AG10803 (cell line): ENCODE measurements around the gene NXPH2.

Experiments used
- DNase-seq: peaks from one replicate; pipeline ENCODE4 v3.0.0; 2010; ENCODE audit warnings: low read depth
- H3K4me3 ChIP-seq: 2 replicates; pipeline ENCODE4 v1.5.1; 2011; ENCODE audit warnings: mild to moderate bottlenecking, low read length, control low read depth
- TF ChIP-seq, protein P1 (sequence below): conservative IDR thresholded peaks from 2 replicates; pipeline ENCODE4 v1.5.1; 2011; ENCODE audit warnings: mild to moderate bottlenecking, low read length, control low read depth, inconsistent platforms

Gene NXPH2

DNA sequence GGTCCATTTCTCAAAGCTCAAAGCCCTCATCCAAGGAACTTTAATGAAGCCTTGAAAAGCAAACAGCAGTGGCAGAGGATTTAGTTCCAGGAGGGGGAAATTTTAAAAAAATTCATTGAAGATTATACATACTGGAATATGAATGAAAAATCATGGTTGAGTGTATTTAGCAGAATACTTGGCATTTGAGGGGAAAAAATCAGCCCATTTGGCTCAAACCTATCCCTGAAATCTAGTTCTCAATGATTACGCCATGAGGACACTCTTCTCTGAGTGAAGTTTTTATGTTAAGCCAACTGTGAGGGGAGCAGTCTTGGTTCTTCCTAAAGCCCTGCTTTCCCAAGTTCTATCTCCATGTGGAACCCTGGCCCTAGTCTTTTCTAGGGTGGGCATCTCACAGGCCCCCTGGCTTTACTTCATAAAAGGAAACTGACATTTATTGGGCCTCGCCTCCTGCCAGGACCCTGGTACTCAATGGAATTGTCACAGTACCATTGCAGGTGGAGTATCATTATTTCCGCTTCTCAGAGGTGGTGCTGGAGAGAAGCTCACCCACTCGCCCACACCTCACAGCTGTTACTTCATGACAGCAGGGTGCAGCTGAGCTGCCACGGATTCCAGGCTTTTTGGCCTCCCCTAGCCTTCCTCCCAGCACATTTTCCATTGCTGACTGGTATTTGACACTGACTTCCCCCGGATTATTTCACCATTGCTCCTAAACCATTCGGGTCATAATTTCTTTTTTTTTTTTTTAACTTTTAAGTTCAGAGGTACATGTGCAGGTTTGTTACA is 56.8 kb downstream of the NXPH2 start:
- TF ChIP-seq, protein P1, sequence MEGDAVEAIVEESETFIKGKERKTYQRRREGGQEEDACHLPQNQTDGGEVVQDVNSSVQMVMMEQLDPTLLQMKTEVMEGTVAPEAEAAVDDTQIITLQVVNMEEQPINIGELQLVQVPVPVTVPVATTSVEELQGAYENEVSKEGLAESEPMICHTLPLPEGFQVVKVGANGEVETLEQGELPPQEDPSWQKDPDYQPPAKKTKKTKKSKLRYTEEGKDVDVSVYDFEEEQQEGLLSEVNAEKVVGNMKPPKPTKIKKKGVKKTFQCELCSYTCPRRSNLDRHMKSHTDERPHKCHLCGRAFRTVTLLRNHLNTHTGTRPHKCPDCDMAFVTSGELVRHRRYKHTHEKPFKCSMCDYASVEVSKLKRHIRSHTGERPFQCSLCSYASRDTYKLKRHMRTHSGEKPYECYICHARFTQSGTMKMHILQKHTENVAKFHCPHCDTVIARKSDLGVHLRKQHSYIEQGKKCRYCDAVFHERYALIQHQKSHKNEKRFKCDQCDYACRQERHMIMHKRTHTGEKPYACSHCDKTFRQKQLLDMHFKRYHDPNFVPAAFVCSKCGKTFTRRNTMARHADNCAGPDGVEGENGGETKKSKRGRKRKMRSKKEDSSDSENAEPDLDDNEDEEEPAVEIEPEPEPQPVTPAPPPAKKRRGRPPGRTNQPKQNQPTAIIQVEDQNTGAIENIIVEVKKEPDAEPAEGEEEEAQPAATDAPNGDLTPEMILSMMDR = no peak
- no peak overlapping the region for H3K4me3 ChIP-seq
- DNase-seq = no peak

DNA sequence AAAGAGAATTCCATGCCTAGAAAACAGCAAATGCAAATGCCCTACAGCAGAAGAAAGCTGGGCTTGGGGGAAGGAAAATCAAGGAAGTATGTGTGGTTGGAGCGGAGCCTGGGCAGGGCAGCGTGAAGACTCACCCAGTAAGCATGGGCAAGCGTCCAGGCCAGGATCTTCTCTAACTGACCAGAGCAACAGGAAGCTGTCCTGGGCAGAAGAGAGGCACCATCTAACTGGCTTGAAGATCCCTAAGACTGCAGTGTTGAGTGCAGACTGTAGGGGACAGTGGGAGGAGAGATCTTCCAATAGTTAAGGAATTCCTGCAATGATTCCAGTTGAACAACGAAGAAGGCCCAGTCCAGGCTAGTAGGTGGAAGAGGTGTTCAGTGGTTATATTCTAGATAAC is 57.9 kb downstream of the NXPH2 start:
- peak; percentile 17 for DNase-seq
- H3K4me3 ChIP-seq = no peak overlapping the region
- TF ChIP-seq, protein P1 = no peak

DNA sequence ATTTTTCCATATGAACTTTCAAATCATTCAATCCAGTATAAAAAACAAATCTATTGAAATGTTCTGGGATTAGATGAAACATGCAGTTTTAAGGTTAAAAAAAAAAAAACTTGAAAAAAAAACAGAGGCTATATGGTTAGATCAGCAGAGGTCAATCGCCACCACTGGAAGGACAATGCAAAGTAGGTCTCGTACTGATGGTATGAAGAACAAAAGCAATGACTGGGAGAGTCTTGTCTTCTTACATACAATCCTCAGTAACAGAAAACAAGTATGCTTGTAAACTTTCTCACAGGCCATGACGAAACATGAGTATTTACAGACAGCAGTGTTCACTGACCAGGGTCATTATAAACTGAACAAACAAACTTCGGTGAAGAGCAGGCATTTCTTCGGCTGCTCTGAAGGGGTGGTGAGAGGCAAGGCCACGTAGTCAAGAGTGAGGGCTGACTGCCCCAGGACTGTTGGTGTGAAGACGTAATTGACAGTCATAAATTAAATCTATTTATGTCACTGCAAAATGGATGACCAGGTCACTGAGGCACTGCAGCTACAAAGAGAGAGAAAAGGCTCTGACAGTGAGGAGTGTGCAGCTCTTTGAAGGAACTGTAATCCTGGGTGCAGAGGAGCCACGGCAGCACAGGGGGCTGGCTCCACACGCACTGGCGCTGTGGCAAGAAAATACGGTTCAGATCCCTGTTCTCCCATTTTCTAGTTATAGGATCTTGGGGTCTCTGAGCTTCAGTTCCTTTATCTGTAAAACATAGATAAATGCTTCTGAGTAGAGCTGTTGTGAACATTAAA is 60.0 kb downstream of the NXPH2 start:
- no peak for DNase-seq
- no peak overlapping the region for H3K4me3 ChIP-seq
- TF ChIP-seq, protein P1 = no peak

DNA sequence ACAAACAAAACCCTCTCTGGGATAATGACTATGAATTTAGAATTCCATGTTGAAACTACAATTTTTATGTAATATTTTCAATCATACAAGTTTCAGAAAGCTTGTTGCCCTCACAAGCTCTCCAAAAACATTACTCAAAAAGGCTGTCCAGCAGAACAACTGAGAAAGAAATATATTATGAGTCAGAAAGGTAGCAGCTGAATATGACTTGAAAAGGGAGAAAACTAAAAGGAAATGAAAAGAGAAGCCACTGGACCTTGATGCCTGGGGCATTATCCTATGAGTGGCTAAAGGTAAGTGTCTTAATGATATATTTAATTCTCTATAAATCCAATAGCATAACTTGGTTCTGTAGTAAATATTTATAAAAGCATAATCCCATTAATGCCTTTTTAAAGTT is 61.8 kb downstream of the NXPH2 start:
- TF ChIP-seq, protein P1 = no peak
- H3K4me3 ChIP-seq = no peak overlapping the region
- no peak for DNase-seq

DNA sequence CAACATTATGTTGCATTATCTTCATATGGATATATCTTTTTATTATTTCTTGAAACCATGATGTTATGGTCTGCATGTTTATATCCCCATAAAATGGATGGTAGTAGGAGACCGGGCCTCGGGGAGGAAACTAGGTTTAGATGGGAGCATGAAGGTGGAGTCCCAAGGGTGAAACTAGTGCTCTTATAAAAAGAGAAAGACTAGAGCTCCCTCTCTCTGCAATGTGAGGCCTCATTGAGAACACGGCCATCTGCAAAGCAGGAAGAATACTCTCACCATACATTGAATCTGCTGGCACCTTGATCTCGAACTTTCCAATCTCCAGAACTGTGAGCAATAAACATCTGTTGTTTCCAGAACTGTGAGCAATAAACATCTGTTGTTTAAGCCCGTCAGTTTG is 64.0 kb downstream of the NXPH2 start:
- H3K4me3 ChIP-seq = no peak overlapping the region
- DNase-seq = no peak
- TF ChIP-seq, protein P1 = no peak

DNA sequence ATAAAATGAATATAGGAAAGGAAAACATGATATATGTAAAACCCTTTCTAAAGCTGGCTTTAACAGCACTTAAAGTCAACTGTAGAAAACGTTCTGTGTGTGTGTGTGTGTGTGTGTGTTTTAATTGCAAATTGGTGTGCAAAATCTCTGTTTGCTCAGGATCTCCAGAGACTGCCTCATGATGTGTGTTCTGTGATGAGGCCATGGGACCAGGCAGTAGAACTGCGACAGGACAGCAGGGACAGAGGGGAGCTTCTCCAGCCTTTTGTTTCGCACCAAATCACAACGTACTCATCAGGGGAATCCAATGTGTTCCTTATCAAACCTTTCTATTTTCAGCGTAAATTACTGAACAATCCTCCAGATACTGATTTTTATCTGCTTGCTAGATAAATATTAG is 66.7 kb downstream of the NXPH2 start:
- no peak for DNase-seq
- H3K4me3 ChIP-seq = no peak overlapping the region
- TF ChIP-seq, protein P1 = no peak
